ENCODE results near the gene UQCC3. TPM values are rescaled to one million over a fixed set of nuclear protein-coding genes. Genes with fewer than 3 reads are reported as not detected.

UQCC3 gene
- total and polyA plus RNA-seq, 10 of the 15 experiments (the other 5 are each of a cell fraction or from before 2014, with no cell fraction given): 1.3 to 20.5 (median 8.2) TPM

- H3K36me3 ChIP-seq (ENCODE audit: control insufficient read depth in 2 of 2, insufficient read depth in 2 of 2, low read length in 1 of 2): peaks cover 34 to 35% of the 10 kb centered on the region in 2 experiments
- no peak for DNase-seq (ENCODE audit: low read depth, low spot score)
- H3K9ac ChIP-seq (ENCODE audit: control insufficient read depth, insufficient read depth, low read length): no peak overlapping the region
- no peak overlapping the region for H3K4me3 ChIP-seq
- TF ChIP-seq TCF12 (IDR thresholded peaks at IDR 0.05; ENCODE audit: low read depth, low read length) (no peak), IRF4 (IDR thresholded peaks at IDR 0.05; ENCODE audit: low read depth, low read length) (no peak), RELB (IDR thresholded peaks at IDR 0.05; ENCODE audit: low read depth) (no peak), RCOR1 (conservative IDR thresholded peaks at IDR 0.05; ENCODE audit: low read depth, low read length) (no peak), CHD1 (IDR thresholded peaks at IDR 0.05; ENCODE audit: low read depth, low read length) (no peak), ELK1 (IDR thresholded peaks at IDR 0.05; ENCODE audit: low read depth, low read length) (no peak), EED (IDR thresholded peaks at IDR 0.05; ENCODE audit: low read depth) (no peak), E2F8 (IDR thresholded peaks at IDR 0.05; ENCODE audit: low read depth, partially characterized antibody) (no peak), YBX1 (IDR thresholded peaks at IDR 0.05) (no peak), USF1 (IDR thresholded peaks at IDR 0.05; ENCODE audit: borderline replicate concordance, extremely low read length, insufficient read depth, low read depth, low read length) (no peak), CEBPZ (IDR thresholded peaks at IDR 0.05; ENCODE audit: low read depth, low read length) (no peak), LARP7 (IDR thresholded peaks at IDR 0.05) (no peak), KLF5 (IDR thresholded peaks at IDR 0.05; ENCODE audit: partially characterized antibody) (no peak), BRCA1 (IDR thresholded peaks at IDR 0.05; ENCODE audit: low read depth, low read length) (no peak)
- ATAC-seq: no peak
- CTCF ChIA-PET: interaction anchor here (1.1 kb wide), 1 partner anchor 91 kb away, joined by 3 read pairs; no protein-coding TSS in a partner anchor
- H3K79me2 ChIP-seq (ENCODE audit: control insufficient read depth, insufficient read depth, low read length): no peaks in the 10 kb centered on the region
- H3K4me2 ChIP-seq (ENCODE audit: control insufficient read depth, insufficient read depth): no peak overlapping the region
- H2AFZ ChIP-seq (ENCODE audit: control insufficient read depth, low read depth, low read length): no peak overlapping the region
- H3K27me3 ChIP-seq (replicated peaks in 1 of 2; ENCODE audit: control insufficient read depth in 2 of 2, insufficient read depth in 2 of 2, low read length in 1 of 2): no peaks in the 10 kb centered on the region
- SMC1A ChIA-PET (ENCODE audit: uncharacterized antibody, unreplicated experiment): interaction anchor here (5.3 kb wide), 1 partner anchor 16 kb away, joined by 26 read pairs; the partner anchor contains the start of genes HNRNPUL2 and TTC9C
- in situ Hi-C loops (cut with MboI) (no loop called here), intact Hi-C loops (cut with micrococcal nuclease; ENCODE audit: unreplicated experiment) (no loop called here)
- WGBS (ENCODE audit: insufficient coverage, insufficient replicate concordance, low lambda C conversion rate, missing lambda C conversion rate): 62% methylated on average over 6 of the region's 6 CpGs
- H3K4me1 ChIP-seq (ENCODE audit: control insufficient read depth, insufficient read depth, low read length): peaks cover 32% of the 10 kb centered on the region
- no peak for FAIRE-seq
- BruUV-seq (replicated peaks): no TSS peak
- RAD21 ChIA-PET (ENCODE audit: unreplicated experiment): no interaction called here
- POLR2A ChIA-PET: interaction anchor here (5.5 kb wide), 1 partner anchor 14 kb away, joined by 40 read pairs; the partner anchor contains the start of genes HNRNPUL2 and TTC9C
- no peaks in the 10 kb centered on the region for H4K20me1 ChIP-seq (ENCODE audit: control insufficient read depth, insufficient read depth)
- H3K27ac ChIP-seq (ENCODE audit: control insufficient read depth, insufficient read depth): no peak overlapping the region
- H3K9me3 ChIP-seq (replicated peaks; ENCODE audit: control insufficient read depth, insufficient read depth, low read length): no peaks in the 10 kb centered on the region
These were observed 40.9 kb downstream of the UQCC3 start for GRCh38 chr11:62712276-62712812.
